GM23338 (cell line): ENCODE results near the gene TENT5C. TPM values are rescaled to one million over a fixed set of nuclear protein-coding genes. Genes with fewer than 3 reads are reported as not detected.

ENCODE experiments used
- ATAC-seq: fragments of 200-7000 bp; cut with Tn5 transposase; 3 replicates; pipeline ENCODE4 v1.9.1; 2020
- DNase-seq: peaks from one replicate; pipeline ENCODE4 v3.0.0-alpha.2; 2015; ENCODE audit warnings: low spot score
- H2AFZ ChIP-seq: fragments of 200-600 bp; sonication (generic); 2 replicates; pipeline ENCODE4 v1.8.0; 2016; ENCODE audit warnings: antibody characterized with exemption, mild to moderate bottlenecking, moderate library complexity
- H3F3A ChIP-seq: fragments of 200-600 bp; sonication (generic); replicated peaks from 2 replicates; pipeline ENCODE4 v1.8.0; 2017; ENCODE audit warnings: antibody characterized with exemption, mixed run types, low read depth
- H3K27ac ChIP-seq: fragments of 200-600 bp; sonication (generic); 2 replicates; pipeline ENCODE4 v1.6.1; 2016; ENCODE audit warnings: low read depth
- H3K27me3 ChIP-seq: fragments of 200-600 bp; sonication (generic); 2 replicates; pipeline ENCODE4 v1.8.0; 2016; ENCODE audit warnings: mild to moderate bottlenecking, mixed run types, moderate library complexity; ENCODE audit not compliant: insufficient read depth
- H3K36me3 ChIP-seq: fragments of 200-600 bp; sonication (generic); 2 replicates; pipeline ENCODE4 v1.8.0; 2016; ENCODE audit warnings: mild to moderate bottlenecking; ENCODE audit not compliant: insufficient read depth
- H3K4me1 ChIP-seq: fragments of 200-600 bp; sonication (generic); 2 replicates; pipeline ENCODE4 v1.8.0; 2016; ENCODE audit warnings: mild to moderate bottlenecking, moderate library complexity; ENCODE audit not compliant: insufficient read depth
- H3K4me2 ChIP-seq: fragments of 200-600 bp; sonication (generic); 2 replicates; pipeline ENCODE4 v1.7.1; 2017; ENCODE audit warnings: mixed run types
- H3K4me3 ChIP-seq: fragments of 200-600 bp; sonication (generic); 2 replicates; pipeline ENCODE4 v1.6.1; 2016; ENCODE audit warnings: mixed run types
- H3K79me2 ChIP-seq: fragments of 200-600 bp; sonication (generic); replicated peaks from 2 replicates; pipeline ENCODE4 v1.8.0; 2017; ENCODE audit warnings: mild to moderate bottlenecking; ENCODE audit not compliant: insufficient read depth
- H3K9me2 ChIP-seq: fragments of 200-600 bp; sonication (generic); 2 replicates; pipeline ENCODE4 v1.8.0; 2017; ENCODE audit not compliant: insufficient read depth
- H4K20me1 ChIP-seq: fragments of 200-600 bp; sonication (generic); replicated peaks from 2 replicates; pipeline ENCODE4 v1.8.0; 2017; ENCODE audit warnings: mild to moderate bottlenecking; ENCODE audit not compliant: insufficient read depth
- H3K27ac Mint-ChIP-seq: 2 replicates; pipeline ENCODE4 v1.8.0; 2020; ENCODE audit warnings: inconsistent platforms, mild to moderate bottlenecking, moderate library complexity, mixed read lengths
- H3K27me3 Mint-ChIP-seq: 3 replicates; pipeline ENCODE4 v1.8.0; 2022; ENCODE audit warnings: low read depth, mild to moderate bottlenecking, moderate library complexity, mixed read lengths, inconsistent platforms; ENCODE audit not compliant: insufficient read depth, poor library complexity
- H3K36me3 Mint-ChIP-seq: 3 replicates; pipeline ENCODE4 v1.8.0; 2021; ENCODE audit warnings: low read depth, mild to moderate bottlenecking, inconsistent platforms, moderate library complexity, mixed read lengths
- H3K4me1 Mint-ChIP-seq: 3 replicates; pipeline ENCODE4 v1.8.0; 2020; ENCODE audit warnings: mild to moderate bottlenecking, inconsistent platforms, mixed read lengths
- H3K4me3 Mint-ChIP-seq: 3 replicates; pipeline ENCODE4 v1.8.0; 2021; ENCODE audit warnings: moderate library complexity, mild to moderate bottlenecking, inconsistent platforms, mixed read lengths
- H3K9me3 Mint-ChIP-seq: 3 replicates; pipeline ENCODE4 v1.8.0; 2020; ENCODE audit warnings: moderate library complexity, mild to moderate bottlenecking, inconsistent platforms, mixed read lengths
- CTCF ChIP-seq, 2 experiments: fragments of 200-600 bp in 1 of 2; sonication (generic) in 1 of 2; conservative IDR thresholded peaks; 2 replicates each; pipeline versions ENCODE4 v1.5.1 to v1.6.1; 2016 to 2017; ENCODE audit warnings: antibody characterized with exemption in 2 of 2, low read depth in 2 of 2, mild to moderate bottlenecking in 2 of 2, moderate library complexity in 1 of 2
- EZH2phosphoT487 ChIP-seq: fragments of 200-600 bp; sonication (generic); IDR thresholded peaks from one replicate; pipeline ENCODE4 v1.8.1; 2018; ENCODE audit warnings: antibody characterized with exemption; ENCODE audit not compliant: unreplicated experiment
- JUNB ChIP-seq: IDR thresholded peaks from one replicate; pipeline ENCODE4 v1.6.1; 2016; ENCODE audit warnings: antibody characterized with exemption; ENCODE audit not compliant: unreplicated experiment
- NANOG ChIP-seq: IDR thresholded peaks from 2 replicates; pipeline ENCODE4 v1.6.1; 2016; ENCODE audit warnings: antibody characterized with exemption, borderline replicate concordance
- REST ChIP-seq: IDR thresholded peaks from one replicate; pipeline ENCODE4 v1.6.1; 2018; ENCODE audit warnings: antibody characterized with exemption; ENCODE audit not compliant: unreplicated experiment
- ZNF114 ChIP-seq: fragments of 250-450 bp; sonication (Bioruptor Pico); IDR thresholded peaks from 2 replicates; pipeline ENCODE4 v1.5.0; 2020; ENCODE audit warnings: mild to moderate bottlenecking, moderate library complexity
- polyA plus RNA-seq: library from polyadenylated mRNA; unstranded; fragments of >200 nt; fragmentation: Nextera tagmentation; extraction: Ambion mirVana; gene quantifications from 2 replicates; pipeline ENCODE4 v1.2.1, GENCODE V29; 2016
- total RNA-seq: library from RNA; depleted of rRNA; stranded (reverse); fragments of >200 nt; shearing (Covaris generic); gene quantifications from 2 replicates; pipeline ENCODE4 v1.2.3, GENCODE V29; 2014
- TF ChIP-seq, protein P1 (sequence below): fragments of 250-450 bp; sonication (Bioruptor Pico); IDR thresholded peaks from 2 replicates; pipeline ENCODE4 v1.5.0; 2020; ENCODE audit warnings: mild to moderate bottlenecking, moderate library complexity

TENT5C gene
- total and polyA plus RNA-seq, 2 experiments from 2014 or later, result 0.23 to 0.80 TPM

GRCh38 chr1:117585086-117585485 lies 20.8 kb upstream of the TENT5C start (continued):
- TF ChIP-seq, protein P1, sequence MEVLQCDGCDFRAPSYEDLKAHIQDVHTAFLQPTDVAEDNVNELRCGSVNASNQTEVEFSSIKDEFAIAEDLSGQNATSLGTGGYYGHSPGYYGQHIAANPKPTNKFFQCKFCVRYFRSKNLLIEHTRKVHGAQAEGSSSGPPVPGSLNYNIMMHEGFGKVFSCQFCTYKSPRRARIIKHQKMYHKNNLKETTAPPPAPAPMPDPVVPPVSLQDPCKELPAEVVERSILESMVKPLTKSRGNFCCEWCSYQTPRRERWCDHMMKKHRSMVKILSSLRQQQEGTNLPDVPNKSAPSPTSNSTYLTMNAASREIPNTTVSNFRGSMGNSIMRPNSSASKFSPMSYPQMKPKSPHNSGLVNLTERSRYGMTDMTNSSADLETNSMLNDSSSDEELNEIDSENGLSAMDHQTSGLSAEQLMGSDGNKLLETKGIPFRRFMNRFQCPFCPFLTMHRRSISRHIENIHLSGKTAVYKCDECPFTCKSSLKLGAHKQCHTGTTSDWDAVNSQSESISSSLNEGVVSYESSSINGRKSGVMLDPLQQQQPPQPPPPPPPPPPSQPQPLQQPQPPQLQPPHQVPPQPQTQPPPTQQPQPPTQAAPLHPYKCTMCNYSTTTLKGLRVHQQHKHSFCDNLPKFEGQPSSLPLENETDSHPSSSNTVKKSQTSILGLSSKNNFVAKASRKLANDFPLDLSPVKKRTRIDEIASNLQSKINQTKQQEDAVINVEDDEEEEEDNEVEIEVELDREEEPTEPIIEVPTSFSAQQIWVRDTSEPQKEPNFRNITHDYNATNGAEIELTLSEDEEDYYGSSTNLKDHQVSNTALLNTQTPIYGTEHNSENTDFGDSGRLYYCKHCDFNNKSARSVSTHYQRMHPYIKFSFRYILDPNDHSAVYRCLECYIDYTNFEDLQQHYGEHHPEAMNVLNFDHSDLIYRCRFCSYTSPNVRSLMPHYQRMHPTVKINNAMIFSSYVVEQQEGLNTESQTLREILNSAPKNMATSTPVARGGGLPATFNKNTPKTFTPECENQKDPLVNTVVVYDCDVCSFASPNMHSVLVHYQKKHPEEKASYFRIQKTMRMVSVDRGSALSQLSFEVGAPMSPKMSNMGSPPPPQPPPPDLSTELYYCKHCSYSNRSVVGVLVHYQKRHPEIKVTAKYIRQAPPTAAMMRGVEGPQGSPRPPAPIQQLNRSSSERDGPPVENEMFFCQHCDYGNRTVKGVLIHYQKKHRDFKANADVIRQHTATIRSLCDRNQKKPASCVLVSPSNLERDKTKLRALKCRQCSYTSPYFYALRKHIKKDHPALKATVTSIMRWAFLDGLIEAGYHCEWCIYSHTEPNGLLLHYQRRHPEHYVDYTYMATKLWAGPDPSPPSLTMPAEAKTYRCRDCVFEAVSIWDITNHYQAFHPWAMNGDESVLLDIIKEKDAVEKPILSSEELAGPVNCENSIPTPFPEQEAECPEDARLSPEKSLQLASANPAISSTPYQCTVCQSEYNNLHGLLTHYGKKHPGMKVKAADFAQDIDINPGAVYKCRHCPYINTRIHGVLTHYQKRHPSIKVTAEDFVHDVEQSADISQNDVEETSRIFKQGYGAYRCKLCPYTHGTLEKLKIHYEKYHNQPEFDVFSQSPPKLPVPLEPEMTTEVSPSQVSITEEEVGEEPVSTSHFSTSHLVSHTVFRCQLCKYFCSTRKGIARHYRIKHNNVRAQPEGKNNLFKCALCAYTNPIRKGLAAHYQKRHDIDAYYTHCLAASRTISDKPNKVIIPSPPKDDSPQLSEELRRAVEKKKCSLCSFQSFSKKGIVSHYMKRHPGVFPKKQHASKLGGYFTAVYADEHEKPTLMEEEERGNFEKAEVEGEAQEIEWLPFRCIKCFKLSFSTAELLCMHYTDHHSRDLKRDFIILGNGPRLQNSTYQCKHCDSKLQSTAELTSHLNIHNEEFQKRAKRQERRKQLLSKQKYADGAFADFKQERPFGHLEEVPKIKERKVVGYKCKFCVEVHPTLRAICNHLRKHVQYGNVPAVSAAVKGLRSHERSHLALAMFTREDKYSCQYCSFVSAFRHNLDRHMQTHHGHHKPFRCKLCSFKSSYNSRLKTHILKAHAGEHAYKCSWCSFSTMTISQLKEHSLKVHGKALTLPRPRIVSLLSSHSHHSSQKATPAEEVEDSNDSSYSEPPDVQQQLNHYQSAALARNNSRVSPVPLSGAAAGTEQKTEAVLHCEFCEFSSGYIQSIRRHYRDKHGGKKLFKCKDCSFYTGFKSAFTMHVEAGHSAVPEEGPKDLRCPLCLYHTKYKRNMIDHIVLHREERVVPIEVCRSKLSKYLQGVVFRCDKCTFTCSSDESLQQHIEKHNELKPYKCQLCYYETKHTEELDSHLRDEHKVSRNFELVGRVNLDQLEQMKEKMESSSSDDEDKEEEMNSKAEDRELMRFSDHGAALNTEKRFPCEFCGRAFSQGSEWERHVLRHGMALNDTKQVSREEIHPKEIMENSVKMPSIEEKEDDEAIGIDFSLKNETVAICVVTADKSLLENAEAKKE, result no peak
- TF ChIP-seq JUNB, result no peak

DNA sequence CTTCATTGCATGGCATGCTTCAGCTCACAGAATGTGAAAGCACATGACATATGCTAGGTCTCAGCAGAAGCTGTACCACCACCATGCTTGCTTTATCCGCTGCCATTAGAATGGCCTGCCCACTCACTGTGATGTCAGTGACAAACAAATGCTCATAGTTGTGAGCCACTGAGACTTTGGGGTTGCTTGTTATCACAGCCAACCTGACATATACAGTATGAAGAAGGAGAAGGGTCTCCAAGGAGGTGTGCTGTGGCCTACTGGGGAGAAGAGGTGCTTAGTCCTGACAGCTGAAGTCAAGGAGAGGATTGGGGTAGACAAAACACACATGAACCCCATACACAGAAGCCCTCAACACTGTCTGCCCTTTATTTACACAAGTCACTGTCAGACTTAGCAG lies 19.5 kb upstream of the TENT5C start:
- no peaks in the 10 kb centered on the region for H3K36me3 ChIP-seq
- Mint-ChIP-seq H3K27ac (no peak overlapping the region), H3K9me3 (no peaks in the 10 kb centered on the region; the same call in 2 of the 3 replicates), H3K4me3 (no peak overlapping the region), H3K36me3 (no peaks in the 10 kb centered on the region), H3K27me3 (peaks cover 7% of the 10 kb centered on the region), H3K4me1 (peaks cover 4% of the 10 kb centered on the region; the same call in 2 of the 3 replicates)
- TF ChIP-seq REST (no peak), ZNF114 (CRISPR knock-in tag) (no peak), EZH2phosphoT487 (no peak), CTCF (conservative IDR thresholded peaks at IDR 0.05; ENCODE audit: low read depth in 2 of 2) (no peak), NANOG (no peak)
- H2AFZ ChIP-seq, result no peak overlapping the region
- no peaks in the 10 kb centered on the region for H3K4me1 ChIP-seq
- no peak overlapping the region for H3K4me3 ChIP-seq
- no peaks in the 10 kb centered on the region for H4K20me1 ChIP-seq
- H3K9me2 ChIP-seq, result no peaks in the 10 kb centered on the region
- no peak overlapping the region for H3K27ac ChIP-seq
- H3K79me2 ChIP-seq, result no peaks in the 10 kb centered on the region
- H3F3A ChIP-seq, result no peaks in the 10 kb centered on the region
- no peaks in the 10 kb centered on the region for H3K27me3 ChIP-seq
- no peak overlapping the region for H3K4me2 ChIP-seq
- DNase-seq, result no peak
- no peak for ATAC-seq
